SK-N-SH (cell line): ENCODE measurements around the gene KRCC1. TPM values are rescaled to one million over a fixed set of nuclear protein-coding genes. Genes with fewer than 3 reads are reported as not detected.
"Not testable (repeated sequence)": the region's sequence is repeated elsewhere in the genome, so short reads cannot be mapped to it uniquely, and the experiment has no call there.

Experiments used
- CTCF ChIA-PET: fragments of 300-600, 350-600 bp; formaldehyde crosslinking; extraction: SDS; loops from one replicate; lab custom pipeline; 2021; lab: Yijun Ruan, JAX
- POLR2A ChIA-PET: fragments of 350-600 bp; sonication (Branson Sonifier 250); formaldehyde crosslinking; extraction: SDS; loops from one replicate; lab custom pipeline; 2020; ENCODE audit warnings: antibody characterized with exemption, inconsistent platforms; lab: Yijun Ruan, JAX
- DNase-seq: peaks from one replicate; pipeline ENCODE4 v3.0.0; 2012
- H2AFZ ChIP-seq: fragments of 200-600 bp; sonication (generic); 2 replicates; pipeline ENCODE4 v1.8.1; 2016; ENCODE audit warnings: antibody characterized with exemption, mild to moderate bottlenecking, low read depth
- H3F3A ChIP-seq: fragments of 200-600 bp; sonication (generic); replicated peaks from 2 replicates; pipeline ENCODE3; 2016; ENCODE audit warnings: antibody characterized with exemption, mild to moderate bottlenecking; ENCODE audit not compliant: insufficient read depth
- H3K27ac ChIP-seq, 2 experiments: fragments of 200-500 bp in 1 of 2; fragments of 200-600 bp in 1 of 2; sonication (Bioruptor generic) in 1 of 2; sonication (generic), shearing (Covaris generic) in 1 of 2; 2 replicates each; pipeline versions ENCODE4 v1.5.1 to v1.6.1; 2014 to 2016; ENCODE audit warnings: low read depth in 2 of 2, inconsistent platforms in 1 of 2, low read length in 1 of 2, mild to moderate bottlenecking in 1 of 2, mixed read lengths in 1 of 2
- H3K27me3 ChIP-seq: fragments of 200-600 bp; sonication (generic), shearing (Covaris generic); 2 replicates; pipeline ENCODE4 v1.6.1; 2016; ENCODE audit warnings: mixed run types; ENCODE audit not compliant: insufficient read depth
- H3K36me3 ChIP-seq, 2 experiments: fragments of 200-500 bp in 1 of 2; fragments of 200-600 bp in 1 of 2; sonication (Bioruptor generic) in 1 of 2; sonication (generic) in 1 of 2; replicated peaks in 1 of 2; 2 replicates each; pipeline versions ENCODE3 to v1.5.1; 2014 to 2016; ENCODE audit warnings: low read length in 1 of 2, mild to moderate bottlenecking in 1 of 2; ENCODE audit not compliant: insufficient read depth in 2 of 2, control insufficient read depth in 1 of 2
- H3K4me1 ChIP-seq, 2 experiments: fragments of 200-500 bp in 1 of 2; fragments of 200-600 bp in 1 of 2; sonication (Bioruptor generic) in 1 of 2; sonication (generic), shearing (Covaris generic) in 1 of 2; 2 replicates each; pipeline versions ENCODE4 v1.5.1 to v1.6.1; 2014 to 2016; ENCODE audit warnings: low read depth in 1 of 2, low read length in 1 of 2, mixed run types in 1 of 2; ENCODE audit not compliant: insufficient read depth in 2 of 2, control insufficient read depth in 1 of 2
- H3K4me2 ChIP-seq: fragments of 200-600 bp; sonication (generic), shearing (Covaris generic); 2 replicates; pipeline ENCODE4 v1.6.1; 2017; ENCODE audit warnings: mixed run types
- H3K4me3 ChIP-seq, 2 experiments: fragments of 200-500 bp in 1 of 2; fragments of 200-600 bp in 1 of 2; sonication (Bioruptor generic) in 1 of 2; sonication (generic), shearing (Covaris generic) in 1 of 2; 2 replicates each; pipeline versions ENCODE4 v1.5.1 to v1.8.1; 2014 to 2016; ENCODE audit warnings: low read depth in 2 of 2, inconsistent platforms in 1 of 2, low read length in 1 of 2, mild to moderate bottlenecking in 1 of 2, mixed read lengths in 1 of 2, moderate library complexity in 1 of 2
- H3K79me2 ChIP-seq: fragments of 200-600 bp; sonication (generic); 2 replicates; pipeline ENCODE4 v1.8.1; 2017; ENCODE audit warnings: mild to moderate bottlenecking; ENCODE audit not compliant: insufficient read depth
- H3K9ac ChIP-seq: fragments of 200-600 bp; sonication (generic); 2 replicates; pipeline ENCODE4 v1.6.1; 2017; ENCODE audit warnings: mixed run types
- H3K9me2 ChIP-seq: fragments of 200-600 bp; sonication (generic); 2 replicates; pipeline ENCODE4 v1.6.1; 2017; ENCODE audit warnings: mixed run types
- H3K9me3 ChIP-seq: fragments of 200-600 bp; sonication (generic); 2 replicates; pipeline ENCODE4 v1.6.1; 2017; ENCODE audit warnings: mixed run types, mild to moderate bottlenecking, moderate library complexity
- H4K20me1 ChIP-seq: fragments of 200-600 bp; sonication (generic); 2 replicates; pipeline ENCODE4 v1.6.1; 2017; ENCODE audit warnings: mild to moderate bottlenecking, mixed run types; ENCODE audit not compliant: insufficient read depth
- WGBS: methylation state at CpG from one replicate; pipeline ENCODE4 v1.1.6; 2017; ENCODE audit warnings: low lambda C conversion rate; 5-methylcytosine and 5-hydroxymethylcytosine counted together
- polyA plus RNA-seq, 3 experiments: library from polyadenylated mRNA; depleted of rRNA; stranded (reverse); fragments of >200 nt; gene quantifications; 2 replicates each; pipeline ENCODE4 v1.2.3, GENCODE V29; 2012
- small RNA-seq, 7 experiments: library from RNA; depleted of rRNA; stranded (forward); fragments of <200 nt; gene quantifications; one replicate each; pipeline ENCODE3, GENCODE V24; 2012
- TF ChIP-seq, protein P1 (sequence below): fragments of 200-600 bp; sonication (generic); IDR thresholded peaks from 2 replicates; pipeline ENCODE4 v1.6.1; 2017; ENCODE audit warnings: antibody characterized with exemption, mild to moderate bottlenecking, moderate library complexity

KRCC1 gene
- polyA plus RNA-seq, 1 of the 3 experiments (the other 2 are of a cell fraction) = 10.7 TPM

GRCh38 chr2:87992569-87992968, 63.0 kb downstream of the KRCC1 start:
- not testable (repeated sequence) for H4K20me1 ChIP-seq, H3K36me3 ChIP-seq, H3K9me2 ChIP-seq, H3K27ac ChIP-seq
- TF ChIP-seq, protein P1, sequence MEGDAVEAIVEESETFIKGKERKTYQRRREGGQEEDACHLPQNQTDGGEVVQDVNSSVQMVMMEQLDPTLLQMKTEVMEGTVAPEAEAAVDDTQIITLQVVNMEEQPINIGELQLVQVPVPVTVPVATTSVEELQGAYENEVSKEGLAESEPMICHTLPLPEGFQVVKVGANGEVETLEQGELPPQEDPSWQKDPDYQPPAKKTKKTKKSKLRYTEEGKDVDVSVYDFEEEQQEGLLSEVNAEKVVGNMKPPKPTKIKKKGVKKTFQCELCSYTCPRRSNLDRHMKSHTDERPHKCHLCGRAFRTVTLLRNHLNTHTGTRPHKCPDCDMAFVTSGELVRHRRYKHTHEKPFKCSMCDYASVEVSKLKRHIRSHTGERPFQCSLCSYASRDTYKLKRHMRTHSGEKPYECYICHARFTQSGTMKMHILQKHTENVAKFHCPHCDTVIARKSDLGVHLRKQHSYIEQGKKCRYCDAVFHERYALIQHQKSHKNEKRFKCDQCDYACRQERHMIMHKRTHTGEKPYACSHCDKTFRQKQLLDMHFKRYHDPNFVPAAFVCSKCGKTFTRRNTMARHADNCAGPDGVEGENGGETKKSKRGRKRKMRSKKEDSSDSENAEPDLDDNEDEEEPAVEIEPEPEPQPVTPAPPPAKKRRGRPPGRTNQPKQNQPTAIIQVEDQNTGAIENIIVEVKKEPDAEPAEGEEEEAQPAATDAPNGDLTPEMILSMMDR = 0 out of 2 replicates have a peak, but pooled peaks have one; percentile 17
- TF ChIP-seq, all 33 proteins: peak for 1; not testable (repeated sequence) for 32
- H3K9ac ChIP-seq, H3K4me3 ChIP-seq, H3K27me3 ChIP-seq, H3K9me3 ChIP-seq, H2AFZ ChIP-seq, POLR2A ChIA-PET, H3K4me2 ChIP-seq, CTCF ChIA-PET, H3F3A ChIP-seq, DNase-seq, H3K79me2 ChIP-seq, H3K4me1 ChIP-seq: not testable (repeated sequence)
- 53% methylated on average over 2 of the region's 3 CpGs for WGBS

GRCh38 chr2:87987473-87987872, 68.1 kb downstream of the KRCC1 start:
- H3K9me2 ChIP-seq, H3K4me3 ChIP-seq, H3K4me1 ChIP-seq, POLR2A ChIA-PET, H2AFZ ChIP-seq, H3K4me2 ChIP-seq, H3K36me3 ChIP-seq, DNase-seq, CTCF ChIA-PET, H3K79me2 ChIP-seq, H4K20me1 ChIP-seq, H3K27ac ChIP-seq, H3F3A ChIP-seq, H3K27me3 ChIP-seq, H3K9ac ChIP-seq, H3K9me3 ChIP-seq: not testable (repeated sequence)
- no CpG with 5 or more reads among the region's 1 CpG for WGBS

DNA sequence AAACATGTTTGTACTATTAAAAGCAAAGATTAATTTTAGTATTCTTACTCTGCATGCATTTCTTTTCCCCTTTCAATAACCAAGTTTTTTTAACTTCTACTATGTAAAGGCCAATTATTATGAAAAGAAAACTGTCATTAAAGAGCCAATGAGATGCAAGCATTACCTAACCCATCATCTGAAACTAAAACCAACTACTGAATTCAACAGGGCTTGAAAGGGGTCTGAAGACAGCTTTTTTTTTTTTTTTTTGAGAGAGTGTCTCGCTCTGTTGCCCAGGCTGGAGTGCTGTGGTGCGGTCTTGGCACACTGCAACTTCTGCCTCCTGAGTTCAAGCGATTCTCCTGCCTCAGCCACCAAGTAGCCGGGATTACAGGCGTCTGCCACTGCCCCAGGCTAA, 69.7 kb downstream of the KRCC1 start:
- H2AFZ ChIP-seq, H3K4me2 ChIP-seq, H3K9me3 ChIP-seq, H3K9ac ChIP-seq, POLR2A ChIA-PET, H3K79me2 ChIP-seq, H3K27ac ChIP-seq, DNase-seq, CTCF ChIA-PET, H3K4me3 ChIP-seq, H3K36me3 ChIP-seq, H3K27me3 ChIP-seq, H4K20me1 ChIP-seq, H3K9me2 ChIP-seq, H3F3A ChIP-seq, H3K4me1 ChIP-seq: not testable (repeated sequence)
- WGBS = 76% methylated on average over 4 of the region's 5 CpGs

DNA sequence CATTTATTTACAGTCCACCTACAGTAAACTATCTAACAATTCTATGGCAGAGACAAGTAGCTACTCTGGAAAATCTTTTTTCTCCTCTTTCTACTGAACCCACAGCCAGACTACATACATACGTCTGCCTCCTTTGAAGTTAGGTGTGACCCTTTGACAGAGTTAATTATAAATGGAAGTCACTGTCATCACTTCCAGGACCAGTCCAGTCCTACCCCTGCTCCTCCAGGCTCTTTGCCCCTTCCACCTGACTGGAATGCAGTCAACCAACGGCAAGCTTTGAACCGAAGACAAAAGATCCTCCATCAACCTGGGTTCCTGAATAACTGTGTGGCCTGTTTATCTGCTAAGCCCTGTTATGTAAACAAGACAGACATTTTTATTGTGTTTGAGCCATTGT, 74.4 kb downstream of the KRCC1 start:
- H3F3A ChIP-seq, H3K4me2 ChIP-seq, H3K27me3 ChIP-seq, H3K9ac ChIP-seq, H3K27ac ChIP-seq, DNase-seq, CTCF ChIA-PET, H2AFZ ChIP-seq, H3K4me1 ChIP-seq, H3K9me3 ChIP-seq, H3K4me3 ChIP-seq, POLR2A ChIA-PET, H3K36me3 ChIP-seq, H3K79me2 ChIP-seq, H4K20me1 ChIP-seq, H3K9me2 ChIP-seq: not testable (repeated sequence)
- WGBS = no CpG with 5 or more reads among the region's 3 CpGs

Small RNAs within 50 kb of the gene (small RNA-seq; reads per million reads assigned to genes)
- gene MIR4780 = 0 reads per million in 7 experiments
- gene RNU2-63P = 5.6 to 1,237 (median 192) reads per million in 7 experiments

Other genes with a start within 250 kb of the KRCC1 start
- gene RGPD2, start 230.0 kb downstream of the KRCC1 start, polyA plus RNA-seq (2012; rRNA removed) = 1.2 and 2.2 TPM in 2 replicates
- gene RNU2-63P, start 39.2 kb downstream of the KRCC1 start, polyA plus RNA-seq (2012; rRNA removed) = not detected in 2 replicates
- 0.06 TPM in 1 of 2 replicates, not detected in the other for gene SMYD1, start 12.0 kb upstream of the KRCC1 start, polyA plus RNA-seq (2012; rRNA removed)
- not detected in 2 replicates for gene FABP1, start 72.3 kb upstream of the KRCC1 start, polyA plus RNA-seq (2012; rRNA removed)
- not detected in 2 replicates for gene THNSL2, start 114.6 kb upstream of the KRCC1 start, polyA plus RNA-seq (2012; rRNA removed)